HepG2 (cell line): ENCODE measurements around the gene WBP1. TPM values are rescaled to one million over a fixed set of nuclear protein-coding genes. Genes with fewer than 3 reads are reported as not detected.
A peak's percentile ranks its signal among the peaks of the same experiment; 100 is the strongest.

Experiments used
- ATF6 ChIP-seq: sonication (generic); formaldehyde crosslinking; conservative IDR thresholded peaks from 2 replicates; pipeline ENCODE4 v1.4.0; 2020; ENCODE audit warnings: missing genetic modification reagents
- DRAP1 ChIP-seq: IDR thresholded peaks from 2 replicates; pipeline ENCODE4 v1.6.1; 2016; ENCODE audit warnings: missing genetic modification reagents, missing compliant biosample characterization
- ELF4 ChIP-seq: sonication (generic); formaldehyde crosslinking; IDR thresholded peaks from 2 replicates; pipeline ENCODE4 v1.5.0; 2020; ENCODE audit warnings: missing genetic modification reagents, mild to moderate bottlenecking, moderate library complexity, borderline replicate concordance
- LBX2 ChIP-seq: sonication (generic); formaldehyde crosslinking; IDR thresholded peaks from 2 replicates; pipeline ENCODE4 v1.5.0; 2020; ENCODE audit warnings: missing genetic modification reagents, mild to moderate bottlenecking, borderline replicate concordance
- MED8 ChIP-seq: sonication (generic); formaldehyde crosslinking; IDR thresholded peaks from 2 replicates; pipeline ENCODE4 v1.8.1; 2023; ENCODE audit warnings: mild to moderate bottlenecking, missing genetic modification reagents; ENCODE audit not compliant: insufficient replicate concordance
- MXI1 ChIP-seq: IDR thresholded peaks from 3 replicates; pipeline ENCODE4 v1.6.1; 2012; ENCODE audit warnings: low read depth, low read length, inconsistent platforms, borderline replicate concordance
- PAF1 ChIP-seq: IDR thresholded peaks from 2 replicates; pipeline ENCODE4 v1.6.1; 2016; ENCODE audit warnings: missing genetic modification reagents, missing compliant biosample characterization
- PHF20 ChIP-seq: sonication (generic); formaldehyde crosslinking; IDR thresholded peaks from 2 replicates; pipeline ENCODE4 v1.5.0; 2020; ENCODE audit warnings: mild to moderate bottlenecking, missing genetic modification reagents
- TAF15 ChIP-seq: fragments of 200-400 bp; formaldehyde crosslinking; IDR thresholded peaks from one replicate; pipeline ENCODE4 v1.6.1; 2018; ENCODE audit warnings: mild to moderate bottlenecking, low read depth, low read length; ENCODE audit not compliant: poor library complexity, severe bottlenecking
- TCF12 ChIP-seq, 2 experiments: fragments of 450-650 bp in 1 of 2; sonication (generic) in 1 of 2; formaldehyde crosslinking in 1 of 2; IDR thresholded peaks; 2 replicates each; pipeline versions ENCODE4 v1.6.1 to v1.8.0; 2017 to 2022; ENCODE audit warnings: antibody characterized with exemption in 1 of 2, mild to moderate bottlenecking in 1 of 2, missing genetic modification reagents in 1 of 2, moderate library complexity in 1 of 2
- TOPORS ChIP-seq: sonication (generic); formaldehyde crosslinking; IDR thresholded peaks from 2 replicates; pipeline ENCODE4 v1.8.0; 2023; ENCODE audit warnings: mild to moderate bottlenecking, missing genetic modification reagents
- ZBTB7A ChIP-seq: sonication (generic); formaldehyde crosslinking; IDR thresholded peaks from 2 replicates; pipeline ENCODE4 v1.8.0; 2022; ENCODE audit warnings: mild to moderate bottlenecking, missing genetic modification reagents
- ZEB1 ChIP-seq: IDR thresholded peaks from 2 replicates; pipeline ENCODE4 v1.6.1; 2012; ENCODE audit warnings: mild to moderate bottlenecking, low read depth, inconsistent platforms; ENCODE audit not compliant: insufficient replicate concordance
- ZNF296 ChIP-seq: sonication (generic); formaldehyde crosslinking; conservative IDR thresholded peaks from 2 replicates; pipeline ENCODE4 v1.5.0; 2020; ENCODE audit warnings: mild to moderate bottlenecking, missing genetic modification reagents
- ZNF3 ChIP-seq: IDR thresholded peaks from 2 replicates; pipeline ENCODE4 v1.7.0; 2017; ENCODE audit warnings: inconsistent platforms
- ZNF451 ChIP-seq: sonication (generic); formaldehyde crosslinking; IDR thresholded peaks from 2 replicates; pipeline ENCODE4 v1.5.0; 2020; ENCODE audit warnings: mild to moderate bottlenecking, missing genetic modification reagents
- ZNF570 ChIP-seq: sonication (generic); formaldehyde crosslinking; IDR thresholded peaks from 2 replicates; pipeline ENCODE4 v1.4.0; 2020; ENCODE audit warnings: mild to moderate bottlenecking, missing genetic modification reagents, borderline replicate concordance
- polyA plus RNA-seq, 8 experiments: library from polyadenylated mRNA; depleted of rRNA in 3 of 8; stranded (reverse) in 7 of 8; unstranded in 1 of 8; fragments of >200 nt; fragmentation: Illumina TruSeq in 4 of 8; extraction: Trizol in 4 of 8; gene quantifications; 2 replicates each; pipeline versions ENCODE4 v1.2.1 to v1.2.3, GENCODE V29; 2011 to 2016; ENCODE audit warnings: low read depth in 4 of 8, missing spikeins in 1 of 8, mixed read lengths in 1 of 8; ENCODE audit not compliant: insufficient read depth in 1 of 8
- total RNA-seq, 5 experiments: library from RNA; depleted of rRNA; stranded (reverse); fragments of >200 nt; fragmentation: Illumina TruSeq; extraction: Trizol; gene quantifications; 2 replicates each; pipeline ENCODE4 v1.2.3, GENCODE V29; 2016; ENCODE audit warnings: low read depth in 1 of 5
- TF ChIP-seq, protein P1 (sequence below): sonication (generic); formaldehyde crosslinking; IDR thresholded peaks from 2 replicates; pipeline ENCODE4 v1.4.0; 2020; ENCODE audit warnings: missing genetic modification reagents, borderline replicate concordance
- TF ChIP-seq, protein P2 (sequence below): sonication (generic); formaldehyde crosslinking; IDR thresholded peaks from 2 replicates; pipeline ENCODE4 v1.8.1; 2023; ENCODE audit warnings: mild to moderate bottlenecking, missing genetic modification reagents, borderline replicate concordance
- TF ChIP-seq, protein P3 (sequence below): IDR thresholded peaks from 2 replicates; pipeline ENCODE4 v1.6.1; 2016; ENCODE audit warnings: mild to moderate bottlenecking

WBP1 gene
- total and polyA plus RNA-seq, 2 of the 13 experiments (the other 11 are each of a cell fraction or from before 2014, with no cell fraction given) = 38.8 to 85.7 TPM

GRCh38 chr2:74440378-74441169 is 17.7 kb upstream of the WBP1 start (continued):
- TF ChIP-seq, protein P1, sequence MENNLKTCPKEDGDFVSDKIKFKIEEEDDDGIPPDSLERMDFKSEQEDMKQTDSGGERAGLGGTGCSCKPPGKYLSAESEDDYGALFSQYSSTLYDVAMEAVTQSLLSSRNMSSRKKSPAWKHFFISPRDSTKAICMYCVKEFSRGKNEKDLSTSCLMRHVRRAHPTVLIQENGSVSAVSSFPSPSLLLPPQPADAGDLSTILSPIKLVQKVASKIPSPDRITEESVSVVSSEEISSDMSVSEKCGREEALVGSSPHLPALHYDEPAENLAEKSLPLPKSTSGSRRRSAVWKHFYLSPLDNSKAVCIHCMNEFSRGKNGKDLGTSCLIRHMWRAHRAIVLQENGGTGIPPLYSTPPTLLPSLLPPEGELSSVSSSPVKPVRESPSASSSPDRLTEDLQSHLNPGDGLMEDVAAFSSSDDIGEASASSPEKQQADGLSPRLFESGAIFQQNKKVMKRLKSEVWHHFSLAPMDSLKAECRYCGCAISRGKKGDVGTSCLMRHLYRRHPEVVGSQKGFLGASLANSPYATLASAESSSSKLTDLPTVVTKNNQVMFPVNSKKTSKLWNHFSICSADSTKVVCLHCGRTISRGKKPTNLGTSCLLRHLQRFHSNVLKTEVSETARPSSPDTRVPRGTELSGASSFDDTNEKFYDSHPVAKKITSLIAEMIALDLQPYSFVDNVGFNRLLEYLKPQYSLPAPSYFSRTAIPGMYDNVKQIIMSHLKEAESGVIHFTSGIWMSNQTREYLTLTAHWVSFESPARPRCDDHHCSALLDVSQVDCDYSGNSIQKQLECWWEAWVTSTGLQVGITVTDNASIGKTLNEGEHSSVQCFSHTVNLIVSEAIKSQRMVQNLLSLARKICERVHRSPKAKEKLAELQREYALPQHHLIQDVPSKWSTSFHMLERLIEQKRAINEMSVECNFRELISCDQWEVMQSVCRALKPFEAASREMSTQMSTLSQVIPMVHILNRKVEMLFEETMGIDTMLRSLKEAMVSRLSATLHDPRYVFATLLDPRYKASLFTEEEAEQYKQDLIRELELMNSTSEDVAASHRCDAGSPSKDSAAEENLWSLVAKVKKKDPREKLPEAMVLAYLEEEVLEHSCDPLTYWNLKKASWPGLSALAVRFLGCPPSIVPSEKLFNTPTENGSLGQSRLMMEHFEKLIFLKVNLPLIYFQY (CRISPR knock-in tag) = peak; percentile 92; the same call in 1 of the 2 replicates
- TF ChIP-seq ZBTB7A (CRISPR knock-in tag) (peak; percentile 96), PAF1 (no peak), ELF4 (CRISPR knock-in tag) (peak; percentile 89; the same call in 1 of the 2 replicates), ZEB1 (peak; percentile 41), ATF6 (CRISPR knock-in tag) (no peak), ZNF3 (CRISPR knock-in tag) (no peak), ZNF296 (peak; percentile 5; the same call in 1 of the 2 replicates), DRAP1 (CRISPR knock-in tag) (peak; percentile 69; the same call in 1 of the 2 replicates), MXI1 (peak; percentile 73; the same call in 2 of the 3 replicates), ZNF451 (peak; percentile 80; the same call in 1 of the 2 replicates), TCF12 (IDR thresholded peaks at IDR 0.05) (no peak), TCF12 (CRISPR knock-in tag; IDR thresholded peaks at IDR 0.05) (peak; percentile 83), LBX2 (CRISPR knock-in tag) (no peak), MED8 (CRISPR knock-in tag) (peak; percentile 86), PHF20 (no peak; the same call in none of the 2 replicates), ZNF570 (CRISPR knock-in tag) (0 out of 2 replicates have a peak, but pooled peaks have one; percentile 73), TAF15 (peak; percentile 98), TOPORS (CRISPR knock-in tag) (no peak; the same call in 1 of the 2 replicates)
- TF ChIP-seq, protein P2, sequence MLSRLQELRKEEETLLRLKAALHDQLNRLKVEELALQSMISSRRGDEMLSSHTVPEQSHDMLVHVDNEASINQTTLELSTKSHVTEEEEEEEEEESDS (CRISPR knock-in tag) = no peak
- TF ChIP-seq, protein P3, sequence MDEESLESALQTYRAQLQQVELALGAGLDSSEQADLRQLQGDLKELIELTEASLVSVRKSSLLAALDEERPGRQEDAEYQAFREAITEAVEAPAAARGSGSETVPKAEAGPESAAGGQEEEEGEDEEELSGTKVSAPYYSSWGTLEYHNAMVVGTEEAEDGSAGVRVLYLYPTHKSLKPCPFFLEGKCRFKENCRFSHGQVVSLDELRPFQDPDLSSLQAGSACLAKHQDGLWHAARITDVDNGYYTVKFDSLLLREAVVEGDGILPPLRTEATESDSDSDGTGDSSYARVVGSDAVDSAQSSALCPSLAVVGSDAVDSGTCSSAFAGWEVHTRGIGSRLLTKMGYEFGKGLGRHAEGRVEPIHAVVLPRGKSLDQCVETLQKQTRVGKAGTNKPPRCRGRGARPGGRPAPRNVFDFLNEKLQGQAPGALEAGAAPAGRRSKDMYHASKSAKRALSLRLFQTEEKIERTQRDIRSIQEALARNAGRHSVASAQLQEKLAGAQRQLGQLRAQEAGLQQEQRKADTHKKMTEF (CRISPR knock-in tag) = peak; percentile 97
